B cell (primary cell): ENCODE data around the gene CACHD1. TPM values are rescaled to one million over a fixed set of nuclear protein-coding genes. Genes with fewer than 3 reads are reported as not detected.

Experiments
- ATAC-seq: fragments of 200-7000 bp; cut with Tn5 transposase; one replicate; pipeline ENCODE4 v1.10.0; 2021; ENCODE audit warnings: low read depth, mild to moderate bottlenecking, moderate number of reproducible peaks, moderate library complexity
- CTCF ChIA-PET: fragments of 350-600 bp; sonication (Branson Sonifier 250); formaldehyde crosslinking; loops from one replicate; lab custom pipeline; 2021; ENCODE audit warnings: antibody characterized with exemption, inconsistent platforms; lab: Charles Lee
- POLR2A ChIA-PET: fragments of 350-600 bp; sonication (Branson Sonifier 250); formaldehyde crosslinking; loops from one replicate; lab custom pipeline; 2021; ENCODE audit warnings: antibody characterized with exemption; lab: Charles Lee
- DNase-seq: peaks from one replicate; pipeline ENCODE4 v3.0.0; 2013
- H2AFZ ChIP-seq: 2 replicates; pipeline ENCODE4 v1.6.1; 2012; ENCODE audit warnings: mild to moderate bottlenecking, low read depth, low read length; ENCODE audit not compliant: insufficient read depth, poor library complexity, severe bottlenecking
- H3K27ac ChIP-seq, 2 donors: 1 replicate in 1 of 2; 2 replicates in 1 of 2; pipeline ENCODE4 v1.5.1; 2012 to 2013; ENCODE audit warnings: low read length in 2 of 2, mild to moderate bottlenecking in 2 of 2, moderate library complexity in 1 of 2
- H3K27me3 ChIP-seq, 4 experiments: fragments of 200-600 bp in 1 of 4; sonication (generic) in 1 of 4; replicated peaks in 1 of 4; 1 replicate in 2 of 4; 2 replicates in 2 of 4; pipeline versions ENCODE4 v1.6.1 to v1.7.0; 2013 to 2016; ENCODE audit warnings: low read length in 3 of 4, mild to moderate bottlenecking in 2 of 4, mixed read lengths in 1 of 4, moderate library complexity in 1 of 4; ENCODE audit not compliant: insufficient read depth in 4 of 4, control insufficient read depth in 3 of 4; ENCODE audit errors: control extremely low read depth in 1 of 4
- H3K36me3 ChIP-seq, 2 experiments: replicated peaks in 1 of 2; 1 replicate in 1 of 2; 2 replicates in 1 of 2; pipeline versions ENCODE4 v1.6.1 to v1.7.1; 2013; ENCODE audit warnings: low read length in 1 of 2; ENCODE audit not compliant: insufficient read depth in 2 of 2, control insufficient read depth in 1 of 2; ENCODE audit errors: control extremely low read depth in 1 of 2, extremely low read depth in 1 of 2
- H3K4me1 ChIP-seq, 2 donors: fragments of 200-600 bp in 1 of 2; sonication (generic) in 1 of 2; 1 replicate in 1 of 2; 2 replicates in 1 of 2; pipeline versions ENCODE4 v1.5.1 to v1.6.1; 2013 to 2017; ENCODE audit warnings: low read length in 2 of 2; ENCODE audit not compliant: control insufficient read depth in 2 of 2, insufficient read depth in 2 of 2
- H3K4me2 ChIP-seq: replicated peaks from 2 replicates; pipeline ENCODE3; 2012; ENCODE audit warnings: mild to moderate bottlenecking, low read depth, low read length; ENCODE audit not compliant: poor library complexity, severe bottlenecking
- H3K4me3 ChIP-seq, 5 experiments: fragments of 200-600 bp in 1 of 5; sonication (generic) in 1 of 5; 1 replicate in 3 of 5; 2 replicates in 2 of 5; pipeline versions ENCODE4 v1.5.1 to v1.7.0; 2011 to 2016; ENCODE audit warnings: low read length in 4 of 5, mild to moderate bottlenecking in 4 of 5, low read depth in 2 of 5, control low read depth in 1 of 5, moderate library complexity in 1 of 5; ENCODE audit not compliant: insufficient read depth in 1 of 5; ENCODE audit errors: control extremely low read depth in 1 of 5, extremely low read depth in 1 of 5
- H3K79me2 ChIP-seq: fragments of 200-600 bp; sonication (generic); one replicate; pipeline ENCODE4 v1.6.0; 2016; ENCODE audit warnings: low read length; ENCODE audit not compliant: control insufficient read depth, insufficient read depth
- H3K9ac ChIP-seq: fragments of 200-600 bp; sonication (generic); 2 replicates; pipeline ENCODE4 v1.6.1; 2017; ENCODE audit warnings: mild to moderate bottlenecking, low read length, moderate library complexity
- H3K9me3 ChIP-seq, 3 donors: one replicate each; pipeline versions ENCODE4 v1.6.1 to v1.7.1; 2013; ENCODE audit warnings: low read length in 2 of 3; ENCODE audit not compliant: control insufficient read depth in 2 of 3, insufficient read depth in 1 of 3; ENCODE audit errors: control extremely low read depth in 1 of 3
- H4K20me1 ChIP-seq: 2 replicates; pipeline ENCODE4 v1.6.0; 2012; ENCODE audit warnings: mild to moderate bottlenecking, low read length; ENCODE audit not compliant: insufficient read depth, control insufficient read depth, poor library complexity, severe bottlenecking
- H3K27ac Mint-ChIP-seq: one replicate; pipeline ENCODE4 v1.8.0; 2021; ENCODE audit warnings: mixed read lengths
- H3K27me3 Mint-ChIP-seq: one replicate; pipeline ENCODE4 v1.8.0; 2021; ENCODE audit warnings: mixed read lengths
- H3K4me1 Mint-ChIP-seq: one replicate; pipeline ENCODE4 v1.8.0; 2021; ENCODE audit warnings: mixed read lengths
- H3K4me3 Mint-ChIP-seq: one replicate; pipeline ENCODE4 v1.8.0; 2021; ENCODE audit warnings: mixed read lengths
- H3K9me3 Mint-ChIP-seq: one replicate; pipeline ENCODE4 v1.8.0; 2022; ENCODE audit warnings: mixed read lengths; ENCODE audit not compliant: insufficient read depth
- CTCF ChIP-seq: fragments of 200-600 bp; IDR thresholded peaks from one replicate; pipeline ENCODE4 v1.8.0; 2022; ENCODE audit warnings: antibody characterized with exemption, mild to moderate bottlenecking
- EZH2 ChIP-seq: IDR thresholded peaks from 2 replicates; pipeline ENCODE4 v1.6.1; 2012; ENCODE audit warnings: borderline replicate concordance, low read depth, mild to moderate bottlenecking, moderate library complexity, low read length; ENCODE audit not compliant: insufficient read depth, poor library complexity, severe bottlenecking
- WGBS: methylation state at CpG from one replicate; pipeline ENCODE4 v1.1.5; 2013; ENCODE audit warnings: missing lambda C conversion rate; ENCODE audit not compliant: insufficient coverage; 5-methylcytosine and 5-hydroxymethylcytosine counted together
- intact Hi-C: fragments of 100-400 bp; cut with micrococcal nuclease; formaldehyde crosslinking; loops from one replicate; pipeline ENCODE4 v1.10.0; 2022
- polyA plus RNA-seq: library from polyadenylated mRNA; depleted of rRNA; stranded (reverse); fragments of >200 nt; gene quantifications from 2 replicates; pipeline ENCODE4 v1.2.3, GENCODE V29; 2012
- total RNA-seq, 2 donors: library from RNA; stranded (reverse); fragments of 120-200 nt in 1 of 2; gene quantifications; 1 replicate in 1 of 2; 2 replicates in 1 of 2; pipeline versions ENCODE4 v1.2.3 to v1.2.4, GENCODE V29; 2013 to 2022

CACHD1 gene
- total and polyA plus RNA-seq, 2 donors (not counting 1 experiment from before 2014, with no cell fraction given): not detected

DNA sequence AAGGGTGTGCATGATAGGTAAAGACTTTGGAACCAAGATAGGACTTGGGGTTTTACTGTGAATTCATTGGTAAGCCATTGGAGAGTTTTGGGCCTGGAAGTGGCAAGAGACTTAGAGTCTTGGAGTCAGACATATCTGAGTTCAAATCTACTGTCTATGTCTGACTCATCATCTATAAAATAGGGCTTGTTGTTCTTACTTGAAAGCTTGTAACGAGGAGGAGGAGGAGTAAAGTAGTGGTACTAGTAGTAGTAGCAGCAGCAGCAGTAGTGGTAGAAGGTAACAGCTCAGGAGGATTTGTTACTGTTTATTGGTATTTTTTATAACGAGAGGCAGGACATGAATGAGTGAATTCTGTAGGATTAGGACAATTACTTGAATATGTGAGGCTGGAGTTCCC lies 62.7 kb downstream of the CACHD1 start:
- Histone ChIP-seq H3K9ac (no peak overlapping the region), H3K4me3 (no peak overlapping the region), H2AFZ (no peak overlapping the region), H3K27me3 (no peaks in the 10 kb centered on the region), H3K4me1 (no peaks in the 10 kb centered on the region), H3K4me2 (no peak overlapping the region), H4K20me1 (no peaks in the 10 kb centered on the region), H3K79me2 (no peaks in the 10 kb centered on the region), H3K27ac (no peak overlapping the region), H3K9me3 (no peaks in the 10 kb centered on the region), H3K36me3 (no peaks in the 10 kb centered on the region)
- ATAC-seq: no peak
- WGBS: 81% methylated on average over 1 of the region's 2 CpGs
- TF ChIP-seq EZH2 (no peak), CTCF (no peak)
- Mint-ChIP-seq H3K27me3 (peaks cover 7% of the 10 kb centered on the region), H3K27ac (no peak overlapping the region), H3K4me3 (no peak overlapping the region), H3K9me3 (no peaks in the 10 kb centered on the region), H3K4me1 (no peaks in the 10 kb centered on the region)
- no peak for DNase-seq
- intact Hi-C loops: no loop called here
- CTCF ChIA-PET: no interaction called here
- POLR2A ChIA-PET: no interaction called here

DNA sequence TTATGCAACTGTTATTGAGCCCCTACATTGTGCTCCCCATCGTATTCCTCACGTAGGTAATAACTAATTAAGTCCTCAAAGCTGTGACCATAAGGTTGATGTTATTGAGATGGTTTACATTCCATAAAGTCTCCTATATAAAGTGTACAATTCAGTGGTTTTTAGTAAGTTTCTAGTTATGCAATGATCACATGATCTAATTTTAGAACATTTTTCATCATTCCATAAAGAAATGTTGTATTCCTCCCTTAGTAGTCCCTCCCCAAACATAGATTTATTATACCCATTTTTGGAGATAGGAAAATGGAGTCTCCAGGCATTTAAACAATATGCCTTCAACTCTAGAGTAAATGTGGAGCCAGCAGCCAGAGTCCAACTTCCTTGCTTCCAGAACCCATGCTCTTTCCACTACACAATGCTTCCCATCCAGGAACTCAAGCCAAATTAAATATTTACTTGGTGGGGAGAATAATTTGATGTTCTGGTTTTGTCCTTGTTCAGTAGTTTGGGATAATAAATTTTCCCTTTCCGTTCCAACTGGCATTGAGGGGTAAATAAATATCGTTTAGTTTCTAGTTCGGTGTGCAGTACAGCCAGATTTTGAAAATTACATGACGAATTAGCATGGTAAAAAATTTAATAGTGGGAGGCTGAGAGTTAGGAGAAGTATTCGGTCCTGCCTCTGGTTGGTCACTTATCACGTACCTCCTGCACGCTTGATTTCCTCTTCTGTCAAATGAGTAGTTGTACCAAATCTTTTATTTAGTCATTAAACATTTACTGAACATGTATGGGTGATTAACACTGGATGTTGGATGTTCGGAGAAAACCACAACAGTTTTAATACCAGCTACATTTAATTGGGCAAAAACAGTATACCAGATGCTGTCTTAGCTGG lies 66.3 kb downstream of the CACHD1 start:
- TF ChIP-seq CTCF: no peak
- no peak for TF ChIP-seq EZH2
- Histone ChIP-seq H3K4me1 (no peaks in the 10 kb centered on the region), H3K9me3 (no peaks in the 10 kb centered on the region), H3K9ac (no peak overlapping the region), H3K4me2 (no peak overlapping the region), H4K20me1 (no peaks in the 10 kb centered on the region), H3K79me2 (no peaks in the 10 kb centered on the region), H3K27me3 (no peaks in the 10 kb centered on the region), H3K27ac (no peak overlapping the region), H3K4me3 (no peak overlapping the region), H2AFZ (no peak overlapping the region), H3K36me3 (no peaks in the 10 kb centered on the region)
- ChIA-PET CTCF (no interaction called here), POLR2A (no interaction called here)
- H3K27me3 Mint-ChIP-seq: peaks cover 7% of the 10 kb centered on the region
- H3K4me3 Mint-ChIP-seq: no peak overlapping the region
- ATAC-seq (no peak), DNase-seq (no peak)
- no peaks in the 10 kb centered on the region for H3K4me1 Mint-ChIP-seq
- no peak overlapping the region for H3K27ac Mint-ChIP-seq
- H3K9me3 Mint-ChIP-seq: no peaks in the 10 kb centered on the region
- WGBS: 93% methylated on average over 4 of the region's 10 CpGs
- intact Hi-C loops: no loop called here
